Measurements from ENCODE around the gene PARVA. TPM values are rescaled to one million over a fixed set of nuclear protein-coding genes. Genes with fewer than 3 reads are reported as not detected.

The PARVA gene
- total and polyA plus RNA-seq, 2 of the 8 experiments (the other 6 are each of a cell fraction or from before 2014, with no cell fraction given) = 3.1 to 13.5 TPM

DNA sequence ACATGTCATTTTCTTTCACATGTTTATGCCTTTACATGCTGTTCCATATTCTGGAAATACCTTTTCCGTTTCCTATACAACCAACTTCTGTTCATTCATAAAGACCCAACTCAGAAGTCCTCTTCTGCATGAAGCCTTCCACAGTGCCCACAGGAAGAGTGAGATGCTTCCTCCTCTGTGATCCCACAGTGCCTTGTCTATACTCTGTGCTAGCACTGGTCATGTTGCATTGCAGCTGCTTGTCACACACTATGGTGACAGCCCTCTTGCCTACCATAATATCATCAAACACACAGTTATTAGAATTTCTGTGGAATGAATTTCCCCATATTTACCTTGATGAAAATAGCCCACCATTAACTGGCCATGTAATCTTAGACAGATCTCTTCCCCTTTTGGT is 8.9 kb downstream of the PARVA start:
- H3K27ac ChIP-seq (ENCODE audit: low read depth, low read length) = no peak overlapping the region
- H3K56ac ChIP-seq (replicated peaks; ENCODE audit: insufficient read length, low read depth, low read length) = no peak overlapping the region
- H3K36me3 ChIP-seq (ENCODE audit: control insufficient read depth in 2 of 4, insufficient read depth in 4 of 4, low read length in 3 of 4) = no peaks in the 10 kb centered on the region
- no peaks in the 10 kb centered on the region for H3K9me3 ChIP-seq (ENCODE audit: insufficient read depth in 2 of 2, low read depth in 1 of 2, low read length in 1 of 2)
- H3K79me1 ChIP-seq (ENCODE audit: low read depth, low read length) = no peaks in the 10 kb centered on the region
- no peak overlapping the region for H3K4ac ChIP-seq (replicated peaks; ENCODE audit: insufficient read length, low read depth, low read length)
- H3K4me2 ChIP-seq (ENCODE audit: insufficient read depth in 1 of 2, low read depth in 2 of 2, low read length in 2 of 2) = no peak overlapping the region
- no peaks in the 10 kb centered on the region for H3K27me3 ChIP-seq (replicated peaks in 1 of 4; ENCODE audit: control insufficient read depth in 3 of 4, extremely low read depth in 1 of 4, insufficient read depth in 3 of 4, low read length in 3 of 4)
- no peak overlapping the region for H2AK5ac ChIP-seq (ENCODE audit: low read depth, low read length)
- no peak overlapping the region for H4K91ac ChIP-seq (replicated peaks; ENCODE audit: insufficient read length, low read length)
- no peak overlapping the region for H2BK120ac ChIP-seq (replicated peaks; ENCODE audit: low read depth, low read length)
- no peaks in the 10 kb centered on the region for H4K20me1 ChIP-seq (replicated peaks in 1 of 2; ENCODE audit: control insufficient read depth in 1 of 2, insufficient read depth in 2 of 2, low read length in 2 of 2)
- no peak for TF ChIP-seq RBBP5 (IDR thresholded peaks at IDR 0.05; ENCODE audit: borderline replicate concordance, low read depth, low read length)
- TF ChIP-seq SAP30 (IDR thresholded peaks at IDR 0.05; ENCODE audit: insufficient read depth, insufficient replicate concordance, low read length) = no peak
- TF ChIP-seq, protein P1, sequence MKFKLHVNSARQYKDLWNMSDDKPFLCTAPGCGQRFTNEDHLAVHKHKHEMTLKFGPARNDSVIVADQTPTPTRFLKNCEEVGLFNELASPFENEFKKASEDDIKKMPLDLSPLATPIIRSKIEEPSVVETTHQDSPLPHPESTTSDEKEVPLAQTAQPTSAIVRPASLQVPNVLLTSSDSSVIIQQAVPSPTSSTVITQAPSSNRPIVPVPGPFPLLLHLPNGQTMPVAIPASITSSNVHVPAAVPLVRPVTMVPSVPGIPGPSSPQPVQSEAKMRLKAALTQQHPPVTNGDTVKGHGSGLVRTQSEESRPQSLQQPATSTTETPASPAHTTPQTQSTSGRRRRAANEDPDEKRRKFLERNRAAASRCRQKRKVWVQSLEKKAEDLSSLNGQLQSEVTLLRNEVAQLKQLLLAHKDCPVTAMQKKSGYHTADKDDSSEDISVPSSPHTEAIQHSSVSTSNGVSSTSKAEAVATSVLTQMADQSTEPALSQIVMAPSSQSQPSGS (IDR thresholded peaks at IDR 0.05; ENCODE audit: low read length) = no peak
- no peak overlapping the region for H2BK12ac ChIP-seq (ENCODE audit: low read depth, low read length)
- 83% methylated on average over 1 of the region's 1 CpG; no CpG with 5 or more reads in 1 of the 2 experiments for WGBS, 2 experiments (ENCODE audit: extremely low coverage in 1 of 2, insufficient coverage in 1 of 2, insufficient read length in 1 of 2, insufficient replicate concordance in 2 of 2, low coverage in 1 of 2, low lambda C conversion rate in 2 of 2, missing lambda C conversion rate in 1 of 2)
- no peak overlapping the region for H4K5ac ChIP-seq (ENCODE audit: insufficient read length, low read depth, low read length)
- no peak overlapping the region for H2AFZ ChIP-seq (ENCODE audit: low read length)
- H3K23me2 ChIP-seq (ENCODE audit: low read depth, low read length) = no peaks in the 10 kb centered on the region
- no peak overlapping the region for H2BK5ac ChIP-seq (ENCODE audit: low read depth, low read length)
- H3K4me1 ChIP-seq (replicated peaks in 1 of 4; ENCODE audit: control insufficient read depth in 3 of 4, insufficient read depth in 4 of 4, low read length in 3 of 4) = no peaks in the 10 kb centered on the region
- H3K23ac ChIP-seq (ENCODE audit: insufficient read length) = no peak overlapping the region
- no peak overlapping the region for H3K14ac ChIP-seq (ENCODE audit: insufficient read length)
- no peaks in the 10 kb centered on the region for H3K79me2 ChIP-seq (ENCODE audit: control insufficient read depth in 1 of 2, insufficient read depth in 2 of 2, low read length in 2 of 2)
- DNase-seq (ENCODE audit: low read depth in 1 of 2, low spot score in 2 of 2) = no peak
- no peak overlapping the region for H3K9ac ChIP-seq (replicated peaks in 1 of 4; ENCODE audit: extremely low read depth in 1 of 4, low read depth in 3 of 4, low read length in 3 of 4)
- ChIA-PET POLR2A (ENCODE audit: partially characterized antibody) (no interaction called here), CTCF (ENCODE audit: partially characterized antibody) (interaction anchor here (1.2 kb wide), 1 partner anchor 16 kb away, joined by 3 read pairs; no protein-coding TSS in a partner anchor)
- no peak overlapping the region for H2BK20ac ChIP-seq (ENCODE audit: low read length)
- no peak overlapping the region for H3K4me3 ChIP-seq (ENCODE audit: extremely low read depth in 1 of 4, insufficient read depth in 2 of 4, low read depth in 3 of 4, low read length in 4 of 4)
- no peak overlapping the region for H2BK15ac ChIP-seq (ENCODE audit: low read length)
- H4K8ac ChIP-seq (ENCODE audit: extremely low read depth, insufficient read depth, low read length) = no peak overlapping the region
- H3K18ac ChIP-seq (ENCODE audit: extremely low read depth, low read length) = no peak overlapping the region
- no peak for FAIRE-seq

Measured in H1 (cell line).